NCI-H2107 treated with DMSO at 0.1 percent for 48 hours (cell line): Measurements from ENCODE around the gene FAM24B.

ENCODE experiments used
- DNase-seq: peaks from one replicate; lab custom pipeline; 2025; ENCODE audit not compliant: unreplicated experiment; lab: John Stamatoyannopoulos, UW

Gene FAM24B

GRCh38 chr10:122828716-122829255 lies 50.6 kb downstream of the FAM24B start:
- no peak for DNase-seq

DNA sequence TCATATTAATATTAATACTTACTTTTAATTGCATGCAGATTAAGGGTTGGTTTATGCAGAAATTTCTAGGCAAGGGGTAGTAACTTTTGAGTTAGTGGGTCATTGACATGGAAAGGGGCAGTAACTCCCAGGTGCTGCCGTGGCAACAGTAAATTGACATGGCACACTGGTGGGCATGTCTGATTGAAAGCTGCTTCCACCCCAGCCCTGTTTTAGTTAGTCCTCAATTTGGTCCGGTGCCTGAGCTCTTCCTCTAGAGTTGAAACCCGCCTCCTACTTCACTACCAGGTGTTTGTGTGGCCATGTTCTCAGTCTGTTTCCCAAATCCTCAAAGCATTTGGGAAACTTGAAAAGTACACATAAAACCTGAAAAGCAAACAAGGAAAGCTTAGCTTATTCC lies 52.1 kb downstream of the FAM24B start:
- no peak for DNase-seq

DNA sequence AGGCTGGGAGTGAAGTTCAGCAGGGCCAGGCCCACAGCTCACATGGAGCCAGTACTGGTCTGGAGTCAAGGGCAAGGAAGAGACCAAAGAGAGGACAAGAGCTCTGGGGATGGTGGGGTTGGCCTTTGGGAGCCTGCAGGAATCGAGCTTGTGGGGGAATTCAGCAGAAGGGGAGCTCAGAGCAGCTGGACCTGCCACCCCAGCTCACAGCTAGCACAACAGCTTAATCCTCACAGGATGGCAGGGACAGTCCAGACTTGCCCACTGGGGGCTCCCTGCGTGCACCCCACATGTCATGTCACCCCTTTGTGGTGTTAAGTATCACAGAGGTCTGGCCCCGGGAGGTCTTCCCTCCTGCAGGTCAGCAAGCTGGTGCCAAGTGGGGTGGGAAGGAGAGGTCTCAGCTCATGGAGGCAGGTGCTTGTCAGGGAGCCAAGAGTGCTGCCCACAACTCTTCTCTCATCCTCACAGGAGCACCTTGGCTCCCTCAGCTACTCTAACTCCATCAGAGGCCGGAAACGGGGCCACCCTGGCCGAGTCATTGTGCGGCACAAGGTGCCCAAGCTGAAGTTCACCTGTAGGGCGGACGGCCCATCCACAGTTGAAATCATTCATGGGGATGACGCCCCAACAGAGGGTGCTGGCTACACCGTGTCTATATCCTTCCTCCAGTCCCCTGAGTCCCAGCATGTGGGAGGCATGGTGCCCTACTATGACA lies 56.2 kb downstream of the FAM24B start:
- no peak for DNase-seq

DNA sequence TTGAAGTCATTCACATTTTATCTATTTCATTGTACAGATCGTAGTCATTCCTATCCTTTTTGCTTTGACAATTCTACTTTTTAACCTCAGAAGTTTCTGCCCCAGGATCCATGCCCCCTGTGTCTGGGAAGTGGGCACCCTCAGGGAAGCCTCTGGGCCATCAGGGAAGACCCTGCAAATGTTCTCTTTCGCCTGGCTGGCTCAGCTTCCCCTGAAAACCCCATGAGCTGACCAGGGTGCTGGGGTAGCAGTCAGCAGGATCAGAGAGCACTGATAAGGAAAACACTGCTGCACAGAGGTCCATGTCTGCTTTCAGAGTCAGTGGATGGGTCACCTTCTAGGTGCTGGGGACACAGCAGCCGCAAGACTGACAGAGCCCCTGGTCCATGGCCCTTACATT lies 57.6 kb downstream of the FAM24B start:
- DNase-seq: no peak

DNA sequence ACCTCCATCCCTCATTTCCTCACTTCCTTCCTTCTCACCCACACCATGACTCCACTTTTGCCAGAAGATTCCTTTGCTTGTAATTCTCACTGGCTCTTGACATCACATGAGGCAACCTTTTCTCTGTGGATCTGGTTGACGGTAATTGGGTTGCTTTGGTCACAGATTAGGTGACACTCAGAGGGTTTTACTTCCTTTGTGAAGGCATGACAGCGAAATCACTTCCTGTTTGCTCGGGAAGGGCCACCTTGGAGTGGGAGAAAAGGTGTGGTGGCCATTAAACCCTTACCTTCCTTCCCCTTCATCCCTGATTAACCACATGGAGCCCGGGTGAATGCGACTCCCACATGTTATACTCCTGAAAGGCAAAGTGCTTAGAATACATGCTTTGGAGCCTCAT lies 63.9 kb downstream of the FAM24B start:
- no peak for DNase-seq

GRCh38 chr10:122814493-122814892 lies 64.9 kb downstream of the FAM24B start:
- DNase-seq: no peak

- DNase-seq: no peak
Measured at GRCh38 chr10:122812751-122813150, 66.6 kb downstream of the FAM24B start.

DNA sequence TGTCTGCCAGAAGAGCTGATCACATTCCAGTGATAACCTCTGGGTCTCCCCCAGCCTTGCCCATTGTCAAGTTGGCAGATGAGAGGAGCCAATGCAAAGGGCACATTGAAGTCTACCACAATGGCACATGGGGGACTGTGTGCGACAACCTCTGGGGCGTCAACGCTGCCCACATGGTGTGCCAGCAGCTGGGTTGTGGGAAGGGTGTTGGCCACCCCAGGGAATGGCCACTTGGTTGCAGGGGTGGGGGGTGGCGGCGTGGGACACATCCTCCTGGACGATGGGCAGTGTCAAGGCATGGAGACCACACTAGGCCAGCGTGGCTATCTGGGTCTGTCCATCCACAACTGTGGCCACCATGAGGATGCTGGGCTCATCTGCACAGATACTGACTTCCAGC lies 77.1 kb downstream of the FAM24B start:
- DNase-seq: no peak
